EL (cell line): ENCODE measurements around the gene IGFBP1.

Experiments
- DNase-seq: peaks from one replicate; pipeline ENCODE4 v3.0.0-alpha.2; 2016

Gene IGFBP1

DNA sequence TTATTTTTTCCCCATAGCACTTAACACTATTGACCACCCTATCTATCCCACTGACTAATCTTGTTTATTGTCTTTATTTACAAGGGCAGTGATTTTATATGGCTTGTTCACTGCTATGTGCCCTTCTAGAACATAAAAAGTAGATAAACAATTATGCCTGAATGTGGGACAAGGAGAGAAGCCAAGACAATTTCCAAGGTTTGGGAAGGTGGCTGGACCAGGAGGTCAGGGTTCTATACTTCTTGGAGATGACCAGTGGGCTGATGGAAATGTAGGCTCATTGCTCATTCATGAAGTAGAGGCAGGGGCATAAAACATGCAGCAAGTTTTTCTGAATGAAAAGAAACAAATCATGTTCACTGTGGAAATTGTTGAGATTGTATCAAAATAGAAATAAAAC, 21.3 kb downstream of the IGFBP1 start:
- no peak for DNase-seq

DNA sequence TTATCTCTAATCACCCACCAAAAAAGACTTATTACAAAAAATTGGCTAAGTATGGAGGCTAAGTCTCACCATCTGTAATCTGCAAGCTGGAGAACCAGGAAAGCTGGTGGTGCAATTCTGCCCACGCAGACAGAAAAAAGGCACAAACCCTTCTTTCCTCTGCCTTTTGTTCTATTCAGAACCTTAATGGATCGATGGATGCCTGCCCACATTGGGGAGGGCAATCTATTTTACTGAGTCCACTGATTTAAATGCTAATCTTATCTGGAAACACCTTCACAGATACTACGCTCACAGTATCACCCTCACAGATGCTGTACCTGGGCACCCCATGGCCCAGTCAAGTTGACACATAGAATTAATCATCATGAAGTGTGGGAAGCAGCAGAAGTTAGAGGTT, 22.6 kb downstream of the IGFBP1 start:
- DNase-seq: no peak

DNA sequence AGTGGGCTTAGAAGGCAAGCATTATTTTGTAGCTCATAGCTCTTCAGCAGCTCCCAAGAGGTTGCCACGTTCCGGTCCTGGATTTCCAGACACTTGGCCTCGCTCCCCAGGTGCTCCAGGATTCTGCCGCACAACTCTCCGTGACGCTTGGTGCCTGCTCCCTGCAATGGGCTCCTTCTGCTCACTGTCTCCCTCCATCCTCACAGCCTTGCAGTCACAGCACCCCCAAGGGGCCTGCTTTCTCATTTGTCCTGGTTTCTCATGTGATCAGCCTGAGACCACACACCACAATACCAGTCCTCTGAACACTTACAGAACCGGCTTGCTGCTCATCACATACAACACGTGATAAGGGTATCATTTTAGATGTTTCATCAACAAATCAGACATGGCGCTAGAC, 23.0 kb downstream of the IGFBP1 start:
- DNase-seq: no peak

DNA sequence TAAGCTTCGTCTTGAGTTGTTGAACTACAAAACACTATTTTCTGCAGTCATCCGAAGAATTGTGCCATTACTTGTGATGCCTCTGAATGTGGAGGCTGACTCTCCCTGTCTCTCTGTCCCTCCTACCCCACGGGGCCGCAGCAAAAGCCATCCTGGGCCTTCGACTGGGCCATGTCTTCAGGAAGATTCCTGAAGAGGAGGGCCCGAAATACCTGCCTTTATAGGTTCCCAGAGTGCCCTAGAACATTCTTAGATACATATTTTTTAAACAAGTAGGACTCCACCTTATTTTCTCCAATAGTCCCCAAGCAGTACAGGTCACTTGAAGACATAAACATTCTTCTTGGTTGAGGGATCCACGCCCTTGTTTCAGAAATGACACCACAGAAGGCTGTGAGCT, 24.7 kb downstream of the IGFBP1 start:
- DNase-seq: no peak

DNA sequence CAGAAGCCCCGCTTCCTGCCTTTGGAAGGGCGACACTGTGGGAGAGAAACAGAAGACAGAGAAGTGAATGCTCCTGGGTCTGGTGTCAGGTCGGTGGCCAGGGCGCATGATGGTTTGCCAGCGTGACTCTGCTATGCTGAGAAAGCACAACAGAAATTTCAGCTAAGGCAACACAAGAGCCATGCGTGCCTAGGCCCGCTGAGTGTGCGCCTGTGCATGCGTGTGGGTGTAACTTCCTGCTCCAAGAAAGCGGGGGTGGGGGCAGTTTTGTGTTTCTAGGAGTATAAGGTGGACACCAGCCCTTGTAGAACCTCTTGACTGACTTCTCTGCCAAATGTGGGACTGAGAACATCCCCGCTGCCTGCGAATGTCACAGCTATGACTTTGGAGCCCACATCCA, 26.6 kb downstream of the IGFBP1 start:
- DNase-seq: no peak

DNA sequence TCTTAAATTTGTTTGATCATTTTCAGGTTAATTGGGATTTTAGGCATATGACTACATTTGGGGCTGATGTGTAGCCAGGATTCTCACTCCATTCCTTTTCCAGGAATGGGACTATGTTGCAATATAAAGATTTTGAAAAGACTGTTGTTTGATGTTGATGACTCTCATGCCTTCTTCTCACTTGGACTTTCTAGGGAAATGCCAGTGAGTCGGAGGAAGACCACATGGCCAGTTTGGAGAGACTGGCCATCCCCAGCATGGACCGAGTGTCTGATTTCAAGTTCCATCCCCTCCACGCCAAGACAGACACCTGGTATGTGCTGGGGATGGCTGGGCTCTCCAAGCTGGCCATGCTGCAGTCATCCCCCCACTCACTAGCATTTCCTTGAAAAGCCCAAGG, 27.3 kb downstream of the IGFBP1 start:
- no peak for DNase-seq

DNA sequence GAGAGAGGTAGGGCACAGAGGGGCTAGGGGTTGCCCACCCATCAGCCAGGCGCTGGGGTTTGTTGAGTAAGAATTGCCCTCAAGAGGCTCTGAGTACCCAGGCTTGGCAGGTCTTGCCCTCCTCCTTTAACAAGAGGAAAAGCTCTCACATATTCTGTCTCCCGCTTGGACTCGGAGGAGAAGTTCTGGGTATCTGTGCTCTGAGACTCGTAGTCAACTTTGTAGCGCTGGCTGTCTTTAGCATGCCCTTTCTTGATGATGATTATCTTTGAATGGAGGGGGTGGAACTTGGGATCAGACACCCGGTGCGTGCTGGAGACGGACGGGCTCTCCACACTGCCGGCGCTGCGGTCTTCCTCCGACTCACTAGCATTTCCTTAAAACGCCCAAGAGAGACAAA, 28.8 kb downstream of the IGFBP1 start:
- DNase-seq: no peak

DNA sequence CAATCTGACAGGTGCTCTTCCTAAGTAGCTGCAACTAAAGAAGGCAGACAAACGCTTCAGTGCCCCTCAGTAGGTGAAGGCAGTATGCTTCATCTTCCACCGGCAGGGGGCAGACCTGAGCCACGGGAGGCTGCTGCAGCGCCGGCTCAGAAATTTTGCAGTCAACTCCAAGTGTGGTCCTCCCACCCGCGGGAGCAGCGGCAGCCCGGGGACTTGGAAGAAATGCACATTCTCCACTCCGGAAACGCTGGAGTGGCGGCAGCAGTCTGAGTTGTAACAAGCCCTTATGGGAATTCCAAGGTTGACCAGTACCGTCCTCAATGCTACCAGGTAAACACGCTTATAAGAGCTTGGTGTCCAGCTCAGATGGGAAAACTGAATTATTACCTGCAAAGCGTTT, 29.4 kb downstream of the IGFBP1 start:
- DNase-seq: peak; percentile 81

DNA sequence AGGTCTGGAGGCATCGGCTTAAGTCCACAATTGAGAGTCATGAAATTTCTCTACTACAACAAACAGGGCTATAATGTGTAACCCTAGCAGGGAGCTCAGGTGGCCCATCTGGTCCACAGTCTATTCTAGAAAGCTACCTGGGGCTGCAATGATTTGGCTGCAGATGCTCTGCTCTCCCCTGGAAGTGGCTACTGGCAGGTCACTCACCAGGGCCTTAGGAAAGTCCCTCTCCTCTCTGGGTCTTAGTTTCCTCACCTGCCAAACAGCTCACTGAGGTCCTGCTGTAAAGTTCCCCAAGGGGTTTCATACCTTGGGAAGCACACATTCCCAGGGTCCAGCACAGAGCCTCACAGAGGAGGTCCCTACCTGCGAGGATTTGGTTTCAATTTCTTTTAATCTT, 30.3 kb downstream of the IGFBP1 start:
- DNase-seq: no peak

DNA sequence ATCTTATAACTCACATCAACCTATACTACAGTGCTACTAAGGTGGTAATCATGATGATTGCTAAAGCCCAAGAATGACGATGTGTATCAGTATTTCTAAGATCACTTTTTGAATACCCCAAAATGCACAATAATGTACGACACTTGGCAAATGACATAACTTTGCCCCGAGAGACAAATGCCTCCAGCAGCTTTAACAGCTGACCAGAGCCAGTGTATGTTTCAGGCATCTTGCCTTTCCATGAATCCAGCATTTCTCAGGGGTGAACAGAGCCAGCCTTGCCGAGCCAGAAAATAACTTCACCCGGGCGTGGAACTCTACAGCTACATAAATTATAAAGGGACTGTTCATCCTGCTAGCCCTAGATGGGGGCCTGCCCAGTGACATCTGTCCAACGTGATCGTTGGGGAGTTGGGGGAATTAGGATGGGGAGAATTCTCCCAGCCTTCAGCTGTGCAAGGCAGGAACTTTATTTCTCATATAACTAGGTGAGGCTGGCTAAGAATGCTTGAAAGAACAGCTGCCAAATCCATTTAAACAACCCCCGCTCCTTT, 31.0 kb downstream of the IGFBP1 start:
- DNase-seq: peak; percentile 15

DNA sequence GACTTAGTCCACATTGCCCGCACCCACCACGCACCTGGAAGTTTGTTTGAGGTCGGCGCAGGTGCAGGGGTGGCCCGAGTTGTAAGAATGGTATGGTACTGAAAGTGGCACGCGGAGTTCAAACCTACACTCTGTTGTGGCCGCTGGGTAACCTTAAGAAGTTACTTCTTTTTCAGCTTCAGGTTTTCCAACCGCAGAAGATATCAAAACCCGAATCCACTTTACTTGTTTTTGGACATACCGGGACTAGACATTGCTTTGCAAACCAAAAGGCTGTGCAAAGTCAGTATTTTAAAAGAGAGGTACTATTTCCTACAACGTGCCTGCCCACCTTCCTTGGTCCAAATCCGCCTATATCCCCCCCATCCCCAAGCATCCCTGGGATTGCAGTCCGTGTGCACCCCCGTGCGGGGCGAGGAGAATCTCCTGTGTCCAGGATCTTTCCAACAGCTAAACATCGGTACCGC, 31.7 kb downstream of the IGFBP1 start:
- no peak for DNase-seq

DNA sequence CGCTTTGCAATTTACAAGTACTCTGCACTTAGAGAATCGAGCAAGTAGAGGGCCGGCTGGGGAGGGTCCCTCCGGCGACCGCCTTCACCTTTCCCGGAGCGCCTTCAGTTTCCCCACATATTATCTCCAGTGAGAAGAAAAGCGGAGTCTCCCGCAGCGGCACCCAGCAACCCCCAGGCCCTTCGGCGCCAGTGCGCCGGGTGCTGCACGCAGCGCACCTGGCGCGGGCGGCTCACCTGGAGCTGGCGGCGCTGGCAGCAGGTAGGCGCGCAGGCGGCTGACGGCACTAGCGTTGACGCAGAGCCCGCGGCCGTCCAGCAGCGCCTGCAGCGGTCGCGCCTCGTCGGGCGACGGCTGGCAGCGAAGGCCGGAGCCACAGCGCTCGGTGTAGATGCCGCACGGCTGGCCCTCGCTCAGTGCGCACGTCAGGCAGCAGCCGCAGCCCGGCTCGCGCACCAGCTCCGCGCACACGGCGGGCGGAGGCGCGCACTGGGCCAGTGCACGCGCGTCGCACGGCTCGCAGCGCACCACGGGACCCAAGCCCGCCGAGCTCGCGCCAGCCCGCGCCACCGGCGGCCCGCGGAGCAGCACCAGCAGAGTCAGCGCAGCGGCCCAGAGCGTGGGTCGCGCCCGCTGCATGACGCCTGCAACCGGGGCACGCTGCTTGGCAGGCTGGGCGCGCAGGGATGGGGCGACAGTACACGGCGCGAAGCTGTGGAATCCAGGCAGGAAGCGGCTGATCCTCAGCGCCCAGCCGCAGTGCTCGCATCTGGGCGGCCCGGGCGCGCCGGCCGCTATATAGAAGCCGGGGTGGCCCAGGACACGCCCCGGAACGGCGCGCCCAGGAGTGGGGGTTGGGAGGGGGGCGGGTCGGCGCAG, 32.5 kb downstream of the IGFBP1 start, which contains the start of gene IGFBP3:
TSS of gene IGFBP3 (minus strand) at position 771 of the 879 bp plus-strand sequence. CDS start at position 639, 132 bp downstream.
- DNase-seq: peak; percentile 76

DNA sequence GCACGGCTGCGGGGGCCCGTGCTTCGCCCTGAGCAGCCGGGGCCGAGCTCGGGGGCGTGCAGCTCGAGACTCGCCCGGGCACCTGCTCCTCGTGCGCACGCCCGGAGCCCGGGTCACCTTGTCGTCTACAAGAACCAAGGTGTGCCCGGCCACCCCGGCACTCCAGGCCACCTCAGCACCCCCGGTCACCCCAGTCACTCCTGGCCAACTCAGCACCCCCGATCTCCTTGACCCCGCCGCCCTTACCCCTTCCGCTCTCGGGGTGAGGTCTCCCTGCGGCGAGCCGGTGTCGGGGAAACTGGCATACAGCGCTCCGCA, 33.1 kb downstream of the IGFBP1 start:
- no peak for DNase-seq

DNA sequence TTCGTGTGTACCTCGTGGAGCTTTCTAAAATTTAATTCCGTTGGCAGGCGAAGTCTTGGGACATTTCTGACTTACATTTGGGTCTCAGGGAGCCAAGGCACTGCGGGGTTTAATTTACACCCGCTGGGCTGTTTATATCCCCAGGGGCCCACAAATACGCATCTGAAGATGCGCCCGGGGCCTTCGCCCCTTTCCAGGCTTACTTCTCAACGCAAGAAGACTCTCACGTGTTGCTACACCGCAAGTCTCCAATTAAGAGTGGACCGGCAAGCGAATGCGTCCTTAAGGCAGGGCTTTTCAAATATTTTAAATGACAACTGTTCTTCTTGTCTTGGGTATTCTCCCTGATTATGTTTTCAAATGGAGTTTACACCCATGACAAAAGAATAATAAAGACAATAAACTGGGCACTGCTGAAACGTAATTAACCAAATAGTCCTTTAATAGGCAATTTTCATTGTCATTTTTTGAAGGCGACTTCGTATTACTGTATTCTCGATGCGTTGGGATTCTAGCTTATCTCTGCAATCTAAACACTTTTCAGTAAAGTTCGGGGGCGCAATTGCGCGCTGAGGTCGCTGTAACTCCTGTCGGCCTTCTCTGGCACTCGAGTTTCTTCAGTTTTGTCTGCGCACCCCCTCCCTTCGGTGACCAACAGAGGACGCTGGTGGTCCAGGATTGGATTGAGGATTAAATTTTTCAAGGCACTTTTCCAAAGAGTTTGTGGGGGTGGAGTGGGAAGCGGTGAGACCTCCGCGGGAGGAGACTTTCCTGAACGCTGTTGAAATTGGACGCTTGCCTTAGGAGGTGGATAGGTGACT, 33.6 kb downstream of the IGFBP1 start:
- DNase-seq: peak; percentile 84

DNA sequence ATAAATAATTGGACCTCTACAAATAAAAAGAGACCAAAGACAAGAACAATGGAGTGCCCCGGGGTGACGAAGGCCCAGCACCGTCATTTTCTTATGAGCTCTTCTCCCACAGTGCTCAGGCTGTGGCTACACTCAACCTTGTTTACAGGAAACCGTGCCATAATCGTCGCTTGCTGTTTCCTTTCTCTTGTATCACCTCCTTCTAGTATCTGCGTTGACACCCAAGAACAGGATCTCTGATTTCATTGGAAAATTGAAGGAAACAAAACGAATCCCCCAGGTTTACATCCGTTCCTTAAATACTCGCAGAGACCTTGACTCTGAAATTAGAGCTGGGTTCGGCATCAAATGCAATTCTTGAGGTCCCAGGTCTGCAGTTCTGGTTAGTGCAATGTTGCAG, 34.5 kb downstream of the IGFBP1 start:
- peak; percentile 15 for DNase-seq

DNA sequence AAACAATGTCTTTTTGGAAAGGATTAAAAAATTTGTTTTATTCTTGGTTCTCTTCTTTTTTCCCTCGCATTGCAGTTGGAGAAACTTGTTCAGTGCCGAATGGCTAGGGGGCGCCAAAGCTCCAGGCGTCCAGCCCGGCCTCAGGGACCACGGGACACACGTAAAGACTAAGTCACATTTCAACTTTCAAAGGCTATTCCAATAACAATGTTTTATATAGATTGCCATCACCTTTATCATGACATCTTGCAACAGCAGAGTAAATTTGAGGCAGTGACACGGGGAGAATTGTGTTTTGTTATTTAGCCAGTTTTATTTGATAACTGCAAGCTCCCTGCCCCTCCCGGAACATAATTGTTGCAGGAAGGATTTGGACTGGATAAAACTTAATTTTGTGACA, 35.0 kb downstream of the IGFBP1 start:
- peak; percentile 70 for DNase-seq

DNA sequence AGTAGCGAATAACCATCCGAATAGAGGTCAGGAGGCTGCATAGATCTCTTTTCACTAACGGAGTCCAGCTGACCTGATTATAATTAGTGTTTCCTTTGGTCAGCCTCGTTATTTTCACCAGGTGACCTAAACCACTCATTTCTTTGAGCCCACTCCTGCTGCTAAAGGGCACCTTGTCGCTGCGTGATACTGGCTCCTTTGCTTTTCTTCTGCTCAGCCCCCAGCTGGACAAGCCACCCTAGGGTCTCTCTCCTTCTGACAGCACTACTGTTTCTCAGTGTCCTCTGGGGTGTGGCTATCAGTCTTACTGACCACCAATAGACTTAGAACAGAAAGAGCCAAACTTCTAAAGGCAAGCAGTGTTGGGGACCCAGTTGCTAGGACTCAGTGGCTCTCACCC, 35.5 kb downstream of the IGFBP1 start:
- DNase-seq: no peak

DNA sequence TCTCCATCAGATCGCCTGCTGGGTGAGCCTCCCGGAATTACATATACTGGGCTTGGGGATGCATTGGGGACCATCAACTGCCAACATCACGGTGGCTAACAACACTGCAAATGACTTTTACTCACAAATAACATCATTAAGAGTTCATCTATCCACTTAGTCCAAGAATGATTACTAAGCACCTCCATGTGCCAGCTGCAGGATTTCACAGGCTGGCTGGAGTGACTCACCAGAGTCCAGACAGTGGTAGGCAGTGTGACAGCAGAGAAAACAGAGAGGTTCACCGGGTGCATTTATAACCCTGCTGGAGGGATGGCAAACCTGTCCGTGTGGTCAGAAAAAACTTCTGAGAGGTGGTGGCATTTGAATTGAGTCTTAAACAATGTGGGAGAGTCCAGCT, 36.0 kb downstream of the IGFBP1 start:
- peak; percentile 79 for DNase-seq

DNA sequence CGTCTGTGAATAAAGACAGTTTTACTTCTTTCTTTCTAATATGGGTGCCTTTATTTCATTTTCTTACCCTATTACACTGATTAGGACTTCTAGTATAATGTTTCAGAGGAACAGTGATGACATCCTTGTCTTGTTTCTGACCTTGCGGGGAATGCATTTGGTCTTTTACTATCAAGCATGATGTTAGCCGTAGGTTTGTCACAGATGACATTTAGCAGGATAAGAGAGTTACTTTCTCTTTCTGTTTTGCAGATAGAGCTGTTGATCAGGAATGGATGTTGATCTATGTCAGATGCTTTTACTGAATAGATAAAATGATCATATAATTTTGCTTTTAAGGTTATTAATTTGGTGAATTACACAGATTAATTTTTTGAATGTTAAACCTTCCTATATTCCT, 39.4 kb downstream of the IGFBP1 start:
- no peak for DNase-seq

DNA sequence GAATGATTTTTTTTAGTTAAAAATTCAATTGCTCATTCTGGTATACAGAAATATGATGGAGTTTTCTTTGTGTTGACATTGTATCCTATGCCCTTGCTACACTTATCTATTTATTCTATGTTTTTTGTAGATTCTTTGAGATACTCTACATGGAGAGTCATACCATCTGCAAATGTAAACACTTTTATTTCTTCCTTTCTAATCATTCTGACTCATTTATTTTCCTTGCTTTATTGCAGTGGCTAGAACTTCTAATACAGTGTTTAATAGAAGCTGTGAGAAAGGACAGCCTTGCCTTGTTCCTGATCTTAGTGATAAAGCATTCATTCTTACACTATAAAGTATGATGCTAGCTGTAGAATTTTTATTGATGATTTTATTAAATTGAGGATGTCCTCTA, 42.7 kb downstream of the IGFBP1 start:
- no peak for DNase-seq

DNA sequence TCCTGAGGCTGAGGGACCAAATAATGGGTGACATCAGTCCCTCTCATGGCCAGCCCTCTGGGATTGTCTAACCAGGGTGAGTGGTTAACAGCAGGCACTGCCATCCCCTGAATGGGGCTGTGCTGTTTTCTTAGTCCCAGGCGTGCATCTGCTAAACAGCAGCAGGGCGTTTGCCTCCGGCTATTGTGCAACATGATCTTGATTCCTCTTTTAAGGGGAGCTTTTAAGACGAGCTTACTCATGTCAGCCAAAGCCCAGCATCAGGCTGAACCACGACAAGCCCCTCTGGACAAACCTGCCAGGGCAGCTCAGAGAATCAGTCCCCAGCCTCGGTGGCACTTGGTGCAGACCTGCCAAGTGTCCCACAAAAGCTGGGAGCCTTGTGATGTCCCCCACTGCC, 49.0 kb downstream of the IGFBP1 start:
- DNase-seq: peak; percentile 34

DNA sequence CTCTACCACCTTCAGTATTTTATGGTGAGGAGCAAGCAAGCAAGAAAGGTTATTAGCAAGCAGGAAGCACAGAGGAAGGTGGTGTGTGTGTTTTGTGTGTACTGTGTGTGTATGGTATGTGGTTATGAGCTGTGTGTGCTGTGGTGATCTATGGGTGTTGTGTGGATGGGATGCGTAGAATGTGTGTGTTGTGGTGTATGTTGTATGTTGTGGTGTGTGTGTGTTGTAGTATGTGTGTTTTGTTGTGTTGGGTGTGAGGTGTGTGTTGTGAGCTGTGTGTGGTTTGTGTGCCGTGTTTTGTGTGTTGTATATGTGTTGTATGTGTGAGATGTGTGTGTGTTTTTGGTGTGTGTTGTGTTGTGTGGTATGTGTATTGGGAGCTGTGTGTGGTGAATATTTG, 49.6 kb downstream of the IGFBP1 start:
- no peak for DNase-seq

DNA sequence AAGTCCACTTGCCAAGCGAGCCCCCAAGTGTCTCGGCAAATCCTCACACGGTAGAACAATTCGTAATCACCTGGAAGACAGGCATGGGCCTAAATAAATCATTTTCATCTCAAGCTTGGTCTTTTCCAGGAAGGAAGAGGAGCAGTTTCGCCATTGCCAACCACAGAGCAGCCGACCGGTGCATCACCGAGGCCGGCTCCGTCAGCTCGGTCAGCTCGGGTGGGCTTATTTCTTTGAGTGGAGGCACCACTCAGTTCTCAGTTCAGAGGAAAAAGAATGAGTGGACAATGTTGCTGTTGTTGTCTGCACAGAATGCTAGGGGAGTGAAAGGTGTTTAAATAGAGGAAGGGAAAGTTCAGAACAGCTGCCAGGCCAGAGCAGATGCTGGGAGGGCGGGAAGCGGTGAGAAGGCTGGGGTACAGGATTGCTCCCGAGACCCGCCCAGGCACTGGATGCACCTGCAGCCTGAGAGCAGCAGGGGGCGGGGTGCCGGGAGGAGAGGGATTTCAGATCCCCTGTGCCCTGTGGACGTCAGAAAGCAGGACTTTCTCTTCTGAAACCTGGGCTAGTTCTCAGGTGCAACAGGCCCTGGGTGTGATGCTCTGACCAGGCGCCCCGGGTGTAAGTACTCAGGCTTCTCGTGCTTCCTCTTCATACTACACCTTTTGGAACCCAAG, 50.5 kb downstream of the IGFBP1 start:
- DNase-seq: no peak
